Measurements from ENCODE around the gene CCDC107.

The CCDC107 gene

DNA sequence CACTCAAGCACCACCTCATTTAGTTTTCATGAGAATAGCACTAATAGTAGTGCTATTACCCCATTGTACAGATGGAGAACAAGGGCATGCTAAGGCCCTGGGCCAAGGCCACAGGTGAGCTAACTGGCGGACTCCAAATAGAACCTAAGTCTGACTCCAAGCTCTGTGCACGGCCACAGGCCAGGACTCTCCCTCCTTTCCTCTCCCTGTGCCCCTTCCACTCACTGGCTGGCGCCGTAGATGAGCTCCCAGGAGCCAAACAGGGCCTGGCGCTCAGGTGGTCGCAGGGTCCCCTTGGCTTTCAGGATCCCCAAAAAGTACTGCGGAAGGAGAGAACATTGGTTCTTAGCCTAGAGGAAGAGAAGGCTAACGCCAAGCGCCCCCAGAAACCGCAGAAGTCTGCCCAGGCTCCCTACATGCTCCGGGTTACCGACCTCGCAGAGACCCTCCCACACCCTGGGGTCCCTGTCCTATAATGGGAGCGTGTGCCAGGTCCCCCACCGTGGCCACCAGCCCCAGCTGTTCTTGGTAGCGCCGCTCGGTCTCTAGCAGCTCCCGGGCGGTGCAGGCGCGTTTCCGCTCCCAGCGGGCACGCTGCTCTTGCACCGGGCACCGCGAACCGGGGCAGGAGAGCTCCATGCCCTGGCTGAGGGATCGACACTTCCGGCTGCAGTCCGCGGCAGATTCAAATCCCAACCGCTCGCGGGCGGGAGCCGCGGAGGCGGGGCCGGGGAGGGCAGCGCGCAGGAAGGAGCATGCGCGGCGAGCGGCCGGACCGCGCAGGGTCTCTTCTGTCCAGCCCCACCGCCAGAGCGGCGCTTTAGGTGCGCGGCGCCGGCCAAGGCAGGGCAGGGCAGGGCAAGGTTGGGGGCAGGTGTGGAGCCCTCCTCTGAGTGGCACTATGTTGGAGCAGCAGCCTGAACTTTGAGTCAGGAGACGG, 6.7 kb downstream of the CCDC107 start, which contains the start of gene ARHGEF39:
Gene ARHGEF39 (minus strand): TSS at position 665 of the 940 bp plus-strand sequence. CDS start 26 bp downstream, at position 639.
- DNase-seq (ENCODE audit: low spot score), result peak; percentile 94
- in situ Hi-C loops (cut with MboI; ENCODE audit: low sequenced_read_pairs, unreplicated experiment), result no loop called here
- TF ChIP-seq, protein P1, sequence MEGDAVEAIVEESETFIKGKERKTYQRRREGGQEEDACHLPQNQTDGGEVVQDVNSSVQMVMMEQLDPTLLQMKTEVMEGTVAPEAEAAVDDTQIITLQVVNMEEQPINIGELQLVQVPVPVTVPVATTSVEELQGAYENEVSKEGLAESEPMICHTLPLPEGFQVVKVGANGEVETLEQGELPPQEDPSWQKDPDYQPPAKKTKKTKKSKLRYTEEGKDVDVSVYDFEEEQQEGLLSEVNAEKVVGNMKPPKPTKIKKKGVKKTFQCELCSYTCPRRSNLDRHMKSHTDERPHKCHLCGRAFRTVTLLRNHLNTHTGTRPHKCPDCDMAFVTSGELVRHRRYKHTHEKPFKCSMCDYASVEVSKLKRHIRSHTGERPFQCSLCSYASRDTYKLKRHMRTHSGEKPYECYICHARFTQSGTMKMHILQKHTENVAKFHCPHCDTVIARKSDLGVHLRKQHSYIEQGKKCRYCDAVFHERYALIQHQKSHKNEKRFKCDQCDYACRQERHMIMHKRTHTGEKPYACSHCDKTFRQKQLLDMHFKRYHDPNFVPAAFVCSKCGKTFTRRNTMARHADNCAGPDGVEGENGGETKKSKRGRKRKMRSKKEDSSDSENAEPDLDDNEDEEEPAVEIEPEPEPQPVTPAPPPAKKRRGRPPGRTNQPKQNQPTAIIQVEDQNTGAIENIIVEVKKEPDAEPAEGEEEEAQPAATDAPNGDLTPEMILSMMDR (IDR thresholded peaks at IDR 0.05; ENCODE audit: borderline replicate concordance, control extremely low read depth, extremely low read depth, insufficient read depth, missing control alignments), result peak; percentile 51

DNA sequence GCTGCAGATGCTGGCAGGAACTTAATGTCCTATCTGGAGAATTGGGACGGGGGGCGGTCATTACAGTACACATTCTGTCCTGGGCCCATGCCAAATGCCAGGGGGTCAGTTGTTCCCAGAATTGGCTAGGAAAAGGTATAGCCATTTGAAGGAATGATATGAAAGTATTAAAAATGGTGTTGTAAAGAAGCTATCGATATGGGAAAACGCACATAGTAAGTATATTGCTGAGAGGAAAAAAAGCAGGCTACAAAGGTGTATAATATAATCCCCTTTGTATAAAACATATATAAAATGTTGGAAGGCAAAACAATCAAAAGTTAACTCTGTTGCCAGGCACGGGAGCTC, 7.4 kb downstream of the CCDC107 start:
- TF ChIP-seq, protein P1 (IDR thresholded peaks at IDR 0.05; ENCODE audit: borderline replicate concordance, control extremely low read depth, extremely low read depth, insufficient read depth, missing control alignments), result no peak
- DNase-seq (ENCODE audit: low spot score), result no peak
- in situ Hi-C loops (cut with MboI; ENCODE audit: low sequenced_read_pairs, unreplicated experiment), result no loop called here

DNA sequence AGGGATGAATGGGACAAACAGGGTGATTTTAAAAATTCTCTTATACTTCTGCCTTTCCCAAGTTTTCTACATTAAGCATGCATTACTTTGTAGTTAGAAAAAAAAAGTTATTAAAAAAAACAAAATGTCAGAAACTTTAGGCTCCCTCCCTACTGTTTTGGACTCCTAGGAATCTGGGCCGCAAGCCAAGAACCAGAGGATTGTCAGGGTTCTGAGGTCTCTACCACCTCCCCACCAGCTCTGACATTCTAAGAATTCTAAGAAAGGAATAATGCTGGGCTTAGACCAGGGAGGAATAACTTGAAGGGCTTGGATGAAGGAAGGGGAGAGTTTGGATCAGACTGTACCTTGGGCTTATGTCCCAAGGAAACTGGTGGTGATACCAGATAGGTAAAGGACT, 8.0 kb downstream of the CCDC107 start:
- TF ChIP-seq, protein P1 (IDR thresholded peaks at IDR 0.05; ENCODE audit: borderline replicate concordance, control extremely low read depth, extremely low read depth, insufficient read depth, missing control alignments), result no peak
- in situ Hi-C loops (cut with MboI; ENCODE audit: low sequenced_read_pairs, unreplicated experiment), result no loop called here
- no peak for DNase-seq (ENCODE audit: low spot score)

DNA sequence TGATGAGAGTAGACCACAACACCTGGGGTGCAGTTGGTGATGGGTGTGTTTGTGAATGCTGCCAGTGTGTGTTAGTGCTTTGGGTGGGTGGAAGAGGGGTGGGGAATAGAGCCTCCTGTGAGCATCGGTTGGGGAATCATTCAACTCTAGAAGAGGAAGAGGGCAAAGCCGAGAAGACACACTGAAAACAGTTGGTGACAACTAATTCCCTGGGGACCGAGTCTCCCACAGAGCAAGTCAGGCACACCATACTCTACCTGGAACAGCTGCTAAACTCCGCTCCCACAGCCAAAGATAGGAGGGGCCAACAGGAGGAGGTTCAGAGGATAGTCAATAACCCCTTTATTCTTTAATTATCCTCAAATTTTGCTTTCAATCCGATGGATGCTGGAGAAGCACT, 8.5 kb downstream of the CCDC107 start:
- DNase-seq (ENCODE audit: low spot score), result no peak
- TF ChIP-seq, protein P1 (IDR thresholded peaks at IDR 0.05; ENCODE audit: borderline replicate concordance, control extremely low read depth, extremely low read depth, insufficient read depth, missing control alignments), result no peak
- in situ Hi-C loops (cut with MboI; ENCODE audit: low sequenced_read_pairs, unreplicated experiment), result no loop called here

DNA sequence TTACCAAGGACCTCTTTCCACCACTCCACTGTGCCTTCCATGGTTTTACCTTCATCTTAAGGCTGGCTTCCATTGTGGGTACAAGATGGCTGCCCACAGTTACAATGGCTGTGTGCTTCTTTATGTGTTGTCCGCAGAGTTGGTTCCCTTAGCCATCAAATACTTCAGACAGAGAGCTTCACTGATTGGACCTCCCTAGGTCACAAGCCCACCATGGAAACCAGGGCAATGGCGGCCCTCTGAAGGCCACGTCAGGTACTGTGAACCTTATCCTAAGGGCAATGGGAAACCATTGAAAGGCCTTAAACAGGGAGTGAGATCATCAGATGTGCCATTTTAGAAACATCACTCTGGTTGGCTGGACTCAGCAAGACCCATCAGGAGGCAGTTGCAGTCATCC, 9.8 kb downstream of the CCDC107 start:
- no peak for DNase-seq (ENCODE audit: low spot score)
- TF ChIP-seq, protein P1 (IDR thresholded peaks at IDR 0.05; ENCODE audit: borderline replicate concordance, control extremely low read depth, extremely low read depth, insufficient read depth, missing control alignments), result no peak
- in situ Hi-C loops (cut with MboI; ENCODE audit: low sequenced_read_pairs, unreplicated experiment), result no loop called here

DNA sequence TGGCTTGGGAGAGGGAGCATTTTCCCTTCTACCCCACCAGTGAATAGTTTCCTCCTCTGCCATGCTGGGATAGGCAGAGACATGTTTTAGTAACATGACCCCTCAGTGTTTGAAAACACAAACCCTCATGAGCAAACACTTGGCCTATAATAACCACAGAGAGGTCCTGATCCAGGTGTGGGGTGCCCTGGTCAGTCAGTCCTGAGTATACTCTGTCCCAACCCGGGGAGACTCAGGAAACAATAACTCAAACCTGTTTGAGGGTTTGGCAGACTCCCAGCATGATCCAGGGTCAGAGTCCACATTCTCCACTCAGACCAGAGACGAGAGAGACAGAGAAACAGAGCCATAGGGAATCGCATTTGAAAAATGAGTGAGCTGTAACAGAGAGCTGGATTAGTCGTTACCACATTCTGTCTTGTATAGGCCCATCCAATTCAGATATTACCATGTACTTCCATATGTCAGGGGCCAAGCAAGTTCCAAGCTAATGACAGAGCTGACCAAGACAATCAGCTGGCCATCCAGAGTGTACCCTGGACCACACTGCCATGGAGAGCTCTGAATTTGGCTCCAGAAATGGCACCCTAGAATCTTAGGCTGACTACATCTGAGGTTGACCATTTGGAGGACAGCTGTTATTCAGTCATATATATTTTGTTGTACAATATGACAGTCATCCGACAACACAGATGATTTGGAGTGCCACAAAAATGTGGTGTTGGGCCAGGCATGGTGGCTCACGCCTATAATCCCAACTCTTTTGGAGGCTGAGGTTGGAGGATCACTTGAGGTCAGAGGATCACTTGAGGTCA, 11.4 kb downstream of the CCDC107 start:
- TF ChIP-seq, protein P1 (IDR thresholded peaks at IDR 0.05; ENCODE audit: borderline replicate concordance, control extremely low read depth, extremely low read depth, insufficient read depth, missing control alignments), result no peak
- in situ Hi-C loops (cut with MboI; ENCODE audit: low sequenced_read_pairs, unreplicated experiment), result no loop called here
- no peak for DNase-seq (ENCODE audit: low spot score)
